ENCODE measurements around the gene ABCA2.

GRCh38 chr9:136988872-136989271 is 39.2 kb downstream of the ABCA2 start:
- TF ChIP-seq POLR2AphosphoS5 (IDR thresholded peaks at IDR 0.05; ENCODE audit: low read depth, low read length), result no peak
- TF ChIP-seq, protein P1, sequence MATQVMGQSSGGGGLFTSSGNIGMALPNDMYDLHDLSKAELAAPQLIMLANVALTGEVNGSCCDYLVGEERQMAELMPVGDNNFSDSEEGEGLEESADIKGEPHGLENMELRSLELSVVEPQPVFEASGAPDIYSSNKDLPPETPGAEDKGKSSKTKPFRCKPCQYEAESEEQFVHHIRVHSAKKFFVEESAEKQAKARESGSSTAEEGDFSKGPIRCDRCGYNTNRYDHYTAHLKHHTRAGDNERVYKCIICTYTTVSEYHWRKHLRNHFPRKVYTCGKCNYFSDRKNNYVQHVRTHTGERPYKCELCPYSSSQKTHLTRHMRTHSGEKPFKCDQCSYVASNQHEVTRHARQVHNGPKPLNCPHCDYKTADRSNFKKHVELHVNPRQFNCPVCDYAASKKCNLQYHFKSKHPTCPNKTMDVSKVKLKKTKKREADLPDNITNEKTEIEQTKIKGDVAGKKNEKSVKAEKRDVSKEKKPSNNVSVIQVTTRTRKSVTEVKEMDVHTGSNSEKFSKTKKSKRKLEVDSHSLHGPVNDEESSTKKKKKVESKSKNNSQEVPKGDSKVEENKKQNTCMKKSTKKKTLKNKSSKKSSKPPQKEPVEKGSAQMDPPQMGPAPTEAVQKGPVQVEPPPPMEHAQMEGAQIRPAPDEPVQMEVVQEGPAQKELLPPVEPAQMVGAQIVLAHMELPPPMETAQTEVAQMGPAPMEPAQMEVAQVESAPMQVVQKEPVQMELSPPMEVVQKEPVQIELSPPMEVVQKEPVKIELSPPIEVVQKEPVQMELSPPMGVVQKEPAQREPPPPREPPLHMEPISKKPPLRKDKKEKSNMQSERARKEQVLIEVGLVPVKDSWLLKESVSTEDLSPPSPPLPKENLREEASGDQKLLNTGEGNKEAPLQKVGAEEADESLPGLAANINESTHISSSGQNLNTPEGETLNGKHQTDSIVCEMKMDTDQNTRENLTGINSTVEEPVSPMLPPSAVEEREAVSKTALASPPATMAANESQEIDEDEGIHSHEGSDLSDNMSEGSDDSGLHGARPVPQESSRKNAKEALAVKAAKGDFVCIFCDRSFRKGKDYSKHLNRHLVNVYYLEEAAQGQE (IDR thresholded peaks at IDR 0.05; ENCODE audit: insufficient read depth in 1 of 2, low read depth in 2 of 2, low read length in 2 of 2), result no peak
- TF ChIP-seq SIN3A (IDR thresholded peaks at IDR 0.05; ENCODE audit: borderline replicate concordance, insufficient read depth, low read length), result no peak
- no peak for TF ChIP-seq TAF1 (IDR thresholded peaks at IDR 0.05; ENCODE audit: borderline replicate concordance, insufficient read depth, low read length)

Measured in PFSK-1 (cell line).